ENCODE data around the gene SPDYE16.
A peak's percentile ranks its signal among the peaks of the same experiment; 100 is the strongest.
"Not testable (repeated sequence)": the region's sequence is repeated elsewhere in the genome, so short reads cannot be mapped to it uniquely, and the experiment has no call there.

SPDYE16 gene

DNA sequence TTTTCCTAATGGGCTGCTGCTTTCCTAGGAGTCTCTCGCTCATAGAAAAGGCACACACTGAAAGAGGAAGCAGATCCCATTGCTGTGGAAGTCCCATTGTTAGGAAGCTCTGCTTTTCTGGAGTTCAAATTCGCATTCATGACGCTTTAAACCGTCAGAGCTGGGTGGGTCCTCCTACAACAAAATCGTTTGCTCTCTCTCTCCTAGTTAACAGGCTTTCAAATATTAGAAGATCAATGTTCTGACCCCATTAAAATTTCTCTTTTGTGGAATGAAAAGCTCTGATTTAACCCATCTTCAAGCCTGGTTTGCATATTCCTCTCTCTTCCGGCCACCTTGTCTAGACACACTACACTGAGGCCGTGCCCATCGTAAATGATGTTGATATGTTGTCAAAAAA is at the start of gene SPDYE16:
Gene SPDYE16, minus strand, starts transcription at position 101 of the 400 bp plus-strand sequence. CDS start 1,838 bp downstream, outside the sequence.
- H3K36me3 ChIP-seq (replicated peaks); DNase-seq; H3K27ac ChIP-seq; H3K4me3 ChIP-seq (ENCODE audit: low read depth, low read length); in situ Hi-C loops (cut with HindIII; ENCODE audit: low pct_ligation_motif_present, low sequenced_read_pairs); H3K27me3 ChIP-seq (replicated peaks): not testable (repeated sequence)

DNA sequence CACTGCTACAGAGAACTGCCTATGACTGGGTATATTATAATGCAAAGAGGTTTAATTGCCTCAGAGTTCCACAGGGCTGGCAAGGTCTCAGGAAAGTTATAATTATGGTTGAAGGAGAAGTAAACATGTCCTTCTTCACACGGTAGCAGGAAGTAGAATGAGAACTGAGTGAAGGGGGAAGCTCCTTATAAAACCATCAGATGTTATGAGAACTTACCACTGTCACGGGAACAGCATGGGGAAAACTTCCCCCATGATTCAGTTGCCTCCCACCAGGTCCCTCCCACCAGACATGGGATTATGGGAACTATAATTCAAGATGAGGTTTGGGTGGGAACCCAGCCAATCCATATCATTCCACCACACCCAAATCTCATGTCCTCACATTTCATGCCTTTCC is 49.6 kb upstream of the SPDYE16 start:
- H3K27ac ChIP-seq; H3K4me3 ChIP-seq (ENCODE audit: low read depth, low read length); H3K36me3 ChIP-seq (replicated peaks); DNase-seq; H3K27me3 ChIP-seq (replicated peaks); in situ Hi-C loops (cut with HindIII; ENCODE audit: low pct_ligation_motif_present, low sequenced_read_pairs): not testable (repeated sequence)

DNA sequence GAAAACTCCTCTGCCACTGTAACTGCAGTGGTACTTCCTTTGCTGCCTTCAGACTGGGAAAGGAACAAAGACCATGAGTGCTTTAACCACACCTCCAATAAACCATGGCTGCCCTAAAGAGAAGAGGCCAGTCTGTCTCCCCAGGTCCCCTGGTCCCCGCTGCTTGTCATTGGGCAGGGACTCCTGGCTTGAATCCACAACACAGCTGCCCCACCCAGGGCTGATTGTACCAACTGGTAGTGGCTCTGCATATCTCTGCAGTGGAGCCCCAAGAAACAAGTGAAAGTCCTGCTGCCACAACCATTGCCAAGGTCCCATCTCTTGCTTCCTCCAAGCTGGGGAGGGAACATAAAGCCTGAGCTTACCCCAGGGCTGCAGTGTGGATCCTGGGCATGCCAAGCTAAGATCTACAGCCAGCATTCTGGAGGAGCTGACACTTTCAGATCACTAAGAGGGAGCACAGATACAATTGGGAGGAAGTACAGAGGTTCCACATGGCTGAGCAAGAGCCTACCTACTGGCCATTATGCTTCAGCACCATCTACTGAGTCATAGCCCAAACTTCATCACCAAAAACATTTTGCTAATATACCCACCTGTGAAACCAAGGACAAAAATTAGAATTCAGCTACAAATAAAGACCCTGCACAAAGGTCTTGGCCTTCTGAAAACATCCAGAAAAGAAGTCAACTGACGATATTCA is 48.7 kb upstream of the SPDYE16 start:
- in situ Hi-C loops (cut with HindIII; ENCODE audit: low pct_ligation_motif_present, low sequenced_read_pairs); H3K27me3 ChIP-seq (replicated peaks); H3K4me3 ChIP-seq (ENCODE audit: low read depth, low read length); H3K36me3 ChIP-seq (replicated peaks); DNase-seq; H3K27ac ChIP-seq: not testable (repeated sequence)

GRCh38 chr7:76591033-76591432 is 47.9 kb upstream of the SPDYE16 start:
- DNase-seq; in situ Hi-C loops (cut with HindIII; ENCODE audit: low pct_ligation_motif_present, low sequenced_read_pairs); H3K27me3 ChIP-seq (replicated peaks); H3K4me3 ChIP-seq (ENCODE audit: low read depth, low read length); H3K27ac ChIP-seq; H3K36me3 ChIP-seq (replicated peaks): not testable (repeated sequence)

DNA sequence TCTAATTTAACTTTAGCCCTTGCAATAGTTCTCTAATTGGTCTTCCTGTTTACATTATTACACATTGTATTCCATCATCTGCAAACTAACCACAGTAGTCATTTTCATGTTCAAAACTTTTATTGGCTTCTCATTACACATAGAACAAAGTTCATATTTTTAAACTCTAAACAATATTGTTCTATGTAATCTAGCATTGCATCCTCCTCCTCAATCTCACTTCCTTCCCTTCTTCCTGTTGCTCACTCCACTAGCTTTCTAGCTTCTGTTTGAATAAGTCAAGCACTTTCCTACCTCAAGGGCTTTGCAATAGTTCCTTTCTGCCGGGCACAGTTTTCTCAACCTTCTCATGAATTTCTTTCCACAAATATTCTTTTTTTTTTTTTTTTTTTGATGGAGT is 45.5 kb upstream of the SPDYE16 start:
- in situ Hi-C loops (cut with HindIII; ENCODE audit: low pct_ligation_motif_present, low sequenced_read_pairs); H3K27ac ChIP-seq; H3K36me3 ChIP-seq (replicated peaks); DNase-seq; H3K4me3 ChIP-seq (ENCODE audit: low read depth, low read length); H3K27me3 ChIP-seq (replicated peaks): not testable (repeated sequence)

- in situ Hi-C loops (cut with HindIII; ENCODE audit: low pct_ligation_motif_present, low sequenced_read_pairs); DNase-seq: not testable (repeated sequence)
Observed at GRCh38 chr7:76586585-76587315, 43.7 kb upstream of the SPDYE16 start.

DNA sequence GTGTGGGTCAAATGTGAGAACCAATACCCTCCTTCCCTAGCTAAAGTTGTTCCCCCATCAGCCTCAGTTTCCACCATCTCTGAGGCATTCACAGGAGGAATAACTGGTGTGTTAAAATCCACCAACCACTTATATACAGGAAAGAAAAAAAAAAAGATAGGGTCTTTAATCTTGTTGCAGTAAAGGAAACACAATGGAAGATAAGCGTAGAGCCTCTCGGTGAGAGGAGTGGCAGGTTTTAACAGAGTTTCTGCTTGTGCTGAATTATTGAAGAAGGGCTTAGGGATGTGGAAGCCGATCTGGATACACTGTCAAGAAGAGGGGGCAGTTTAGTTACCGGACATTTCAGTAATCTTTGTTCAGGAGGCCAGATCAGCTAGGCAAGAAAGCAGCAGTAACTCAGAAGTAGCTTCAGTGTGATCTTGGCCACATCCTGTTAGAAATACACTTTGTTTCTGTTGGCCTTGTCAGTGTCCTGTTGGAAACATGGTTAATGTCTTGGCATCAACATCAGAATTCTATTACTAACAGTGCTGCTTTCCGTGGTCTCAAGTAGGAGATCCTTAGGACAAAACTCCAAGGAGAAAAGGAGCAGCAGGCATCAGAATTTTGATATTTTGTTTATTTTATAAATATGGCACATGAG is 40.7 kb upstream of the SPDYE16 start:
- peak overlapping the region; percentile 19 for H3K27ac ChIP-seq
- H3K36me3 ChIP-seq (replicated peaks); in situ Hi-C loops (cut with HindIII; ENCODE audit: low pct_ligation_motif_present, low sequenced_read_pairs); H3K27me3 ChIP-seq (replicated peaks); H3K4me3 ChIP-seq (ENCODE audit: low read depth, low read length): not testable (repeated sequence)
- peak; percentile 53 for DNase-seq

More at GRCh38 chr7:76586585-76587315, 43.7 kb upstream of the SPDYE16 start:
- not testable (repeated sequence) for H3K36me3 ChIP-seq (replicated peaks); H3K27ac ChIP-seq; H3K27me3 ChIP-seq (replicated peaks); H3K4me3 ChIP-seq (ENCODE audit: low read depth, low read length)

- H3K4me3 ChIP-seq (ENCODE audit: low read depth, low read length); H3K27me3 ChIP-seq (replicated peaks); H3K36me3 ChIP-seq (replicated peaks); in situ Hi-C loops (cut with HindIII; ENCODE audit: low pct_ligation_motif_present, low sequenced_read_pairs): not testable (repeated sequence)
- DNase-seq = peak; percentile 90
- H3K27ac ChIP-seq = peak overlapping the region; percentile 19
Observed at GRCh38 chr7:76582848-76583631, 39.9 kb upstream of the SPDYE16 start.

GRCh38 chr7:76575919-76576655 is 33.0 kb upstream of the SPDYE16 start:
- in situ Hi-C loops (cut with HindIII; ENCODE audit: low pct_ligation_motif_present, low sequenced_read_pairs) = not testable (repeated sequence)
- DNase-seq = peak; percentile 58

DNA sequence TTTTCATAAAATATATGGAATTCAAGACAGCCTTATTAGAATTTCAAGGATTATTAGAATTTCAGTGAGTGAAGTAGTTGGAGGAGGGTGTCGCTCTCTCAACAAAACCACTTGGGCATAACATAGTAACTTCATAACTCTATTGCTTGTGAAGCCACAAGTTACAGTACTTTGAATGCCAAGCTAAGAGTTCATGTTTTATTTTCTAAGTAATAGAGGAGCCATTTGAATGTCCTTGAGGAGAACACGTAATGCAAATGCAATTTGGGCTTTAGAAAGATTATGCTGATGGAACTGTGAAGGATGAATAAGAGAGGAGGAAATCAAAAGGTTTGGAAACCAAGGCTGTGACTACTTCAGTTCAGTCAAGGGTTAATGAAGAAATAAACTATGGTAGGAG is 32.3 kb upstream of the SPDYE16 start:
- H3K27me3 ChIP-seq (replicated peaks); in situ Hi-C loops (cut with HindIII; ENCODE audit: low pct_ligation_motif_present, low sequenced_read_pairs); DNase-seq; H3K4me3 ChIP-seq (ENCODE audit: low read depth, low read length); H3K27ac ChIP-seq; H3K36me3 ChIP-seq (replicated peaks): not testable (repeated sequence)

More at GRCh38 chr7:76575919-76576655, 33.0 kb upstream of the SPDYE16 start:
- H3K4me3 ChIP-seq (ENCODE audit: low read depth, low read length); H3K27ac ChIP-seq; H3K27me3 ChIP-seq (replicated peaks); H3K36me3 ChIP-seq (replicated peaks): not testable (repeated sequence)

DNA sequence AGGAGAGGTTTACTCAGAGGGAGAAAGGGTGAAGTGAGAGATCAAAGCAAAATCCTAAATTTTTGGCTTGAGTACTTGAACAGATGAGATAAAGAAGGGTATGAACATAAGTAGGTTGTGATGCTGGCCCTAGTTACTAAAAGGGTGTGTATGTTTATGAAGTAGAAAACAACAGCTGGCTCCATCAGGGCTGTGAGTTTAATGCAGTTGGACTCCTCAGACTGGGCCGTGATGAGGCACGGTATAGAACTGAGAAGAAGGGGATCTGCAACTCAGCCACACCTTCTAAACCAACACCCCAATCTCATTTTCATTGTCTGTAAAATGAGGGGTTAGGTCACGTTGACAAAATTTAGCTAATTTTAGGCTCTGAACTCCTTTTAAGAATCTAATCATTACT is 29.2 kb upstream of the SPDYE16 start:
- in situ Hi-C loops (cut with HindIII; ENCODE audit: low pct_ligation_motif_present, low sequenced_read_pairs); DNase-seq; H3K36me3 ChIP-seq (replicated peaks); H3K27me3 ChIP-seq (replicated peaks); H3K4me3 ChIP-seq (ENCODE audit: low read depth, low read length); H3K27ac ChIP-seq: not testable (repeated sequence)

DNA sequence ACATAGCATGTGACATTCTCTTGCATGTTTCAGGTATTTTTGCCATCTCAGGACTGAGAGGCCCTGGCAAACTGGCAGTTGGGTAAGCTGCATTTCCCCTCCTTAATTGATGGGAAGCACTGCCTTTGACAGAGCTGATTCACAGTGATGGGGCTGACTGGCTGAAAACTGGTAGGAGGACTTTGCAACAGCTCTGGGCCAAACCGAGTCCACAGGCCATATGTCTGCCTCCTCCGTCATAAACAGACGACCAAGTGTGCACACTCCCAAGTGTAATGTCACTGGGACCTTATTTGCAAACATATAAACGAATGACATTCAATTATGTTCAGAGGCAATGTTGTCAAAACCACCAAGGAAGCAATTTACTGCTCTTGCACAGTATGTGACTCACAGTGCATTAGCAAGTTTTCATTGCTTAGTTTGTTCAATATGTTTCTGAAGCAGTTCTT is 27.3 kb upstream of the SPDYE16 start:
- peak overlapping the region; percentile 10 for H3K27ac ChIP-seq
- DNase-seq; in situ Hi-C loops (cut with HindIII; ENCODE audit: low pct_ligation_motif_present, low sequenced_read_pairs): not testable (repeated sequence)

GRCh38 chr7:76568742-76569141 is 25.6 kb upstream of the SPDYE16 start:
- in situ Hi-C loops (cut with HindIII; ENCODE audit: low pct_ligation_motif_present, low sequenced_read_pairs); DNase-seq: not testable (repeated sequence)

More for the DNA sequence above, 27.3 kb upstream of the SPDYE16 start:
- H3K4me3 ChIP-seq (ENCODE audit: low read depth, low read length); H3K36me3 ChIP-seq (replicated peaks); H3K27me3 ChIP-seq (replicated peaks): not testable (repeated sequence)

More at GRCh38 chr7:76568742-76569141, 25.6 kb upstream of the SPDYE16 start:
- not testable (repeated sequence) for H3K36me3 ChIP-seq (replicated peaks); H3K27me3 ChIP-seq (replicated peaks); H3K4me3 ChIP-seq (ENCODE audit: low read depth, low read length); H3K27ac ChIP-seq
